K562 (cell line): ENCODE measurements around the gene RANBP3. TPM values are rescaled to one million over a fixed set of nuclear protein-coding genes. Genes with fewer than 3 reads are reported as not detected.

Experiments
- ATF7 ChIP-seq: fragments of 450-650 bp; IDR thresholded peaks from 2 replicates; pipeline ENCODE4 v1.7.1; 2014; ENCODE audit warnings: mild to moderate bottlenecking, moderate library complexity
- ETV5 ChIP-seq: sonication (generic); formaldehyde crosslinking; IDR thresholded peaks from 2 replicates; pipeline ENCODE4 v1.4.0; 2020; ENCODE audit warnings: low read depth, mild to moderate bottlenecking, missing genetic modification reagents
- FOXK1 ChIP-seq: sonication (generic); formaldehyde crosslinking; IDR thresholded peaks from 2 replicates; pipeline ENCODE4 v1.8.0; 2022; ENCODE audit warnings: missing genetic modification reagents, mild to moderate bottlenecking, borderline replicate concordance
- KDM2B ChIP-seq: fragments of 250-450 bp; sonication (Bioruptor Pico); IDR thresholded peaks from 2 replicates; pipeline ENCODE4 v1.8.0; 2021; ENCODE audit warnings: mild to moderate bottlenecking, moderate library complexity
- LARP7 ChIP-seq: fragments of 450-650 bp; IDR thresholded peaks from 2 replicates; pipeline ENCODE4 v1.6.1; 2016
- NCOA1 ChIP-seq: fragments of 450-650 bp; IDR thresholded peaks from 2 replicates; pipeline ENCODE4 v1.6.1; 2016; ENCODE audit warnings: low read depth
- NFE2 ChIP-seq: IDR thresholded peaks from 2 replicates; pipeline ENCODE4 v1.6.1; 2014; ENCODE audit warnings: antibody characterized with exemption, low read depth
- NR3C1 ChIP-seq: sonication (generic); formaldehyde crosslinking; IDR thresholded peaks from 2 replicates; pipeline ENCODE4 v1.8.1; 2022; ENCODE audit warnings: missing genetic modification reagents
- POLR2AphosphoS5 ChIP-seq: IDR thresholded peaks from 2 replicates; pipeline ENCODE4 v1.6.1; 2011; ENCODE audit warnings: mild to moderate bottlenecking, low read depth, low read length, moderate library complexity; ENCODE audit not compliant: control insufficient read depth, insufficient read depth
- POLR3G ChIP-seq: IDR thresholded peaks from 2 replicates; pipeline ENCODE4 v1.6.1; 2011; ENCODE audit not compliant: insufficient read length, insufficient replicate concordance; ENCODE audit errors: extremely low read depth
- RBFOX2 ChIP-seq: fragments of 200-400 bp; formaldehyde crosslinking; IDR thresholded peaks from 2 replicates; pipeline ENCODE4 v1.6.1; 2017; ENCODE audit warnings: low read depth, mild to moderate bottlenecking, low read length, moderate library complexity
- TCF15 ChIP-seq: fragments of 250-450 bp; sonication (Bioruptor Pico); IDR thresholded peaks from 2 replicates; pipeline ENCODE4 v1.8.0; 2022; ENCODE audit warnings: moderate library complexity, mild to moderate bottlenecking, inconsistent platforms
- ZBTB8A ChIP-seq: fragments of 450-650 bp; IDR thresholded peaks from 2 replicates; pipeline ENCODE4 v1.6.1; 2018; ENCODE audit warnings: mild to moderate bottlenecking, moderate library complexity; ENCODE audit not compliant: partially characterized antibody
- ZFP1 ChIP-seq: fragments of 450-650 bp; formaldehyde crosslinking; IDR thresholded peaks from 2 replicates; pipeline ENCODE4 v1.4.0; 2020; ENCODE audit warnings: mild to moderate bottlenecking, mixed read lengths
- ZNF324 ChIP-seq: fragments of 250-450 bp; sonication (Bioruptor Pico); IDR thresholded peaks from 2 replicates; pipeline ENCODE4 v1.4.0; 2020; ENCODE audit warnings: mild to moderate bottlenecking
- polyA plus RNA-seq, 8 experiments: library from polyadenylated mRNA; depleted of rRNA in 4 of 8; stranded (reverse) in 5 of 8; unstranded in 3 of 8; fragments of >200 nt; fragmentation: Nextera tagmentation in 2 of 8; fragmentation: Illumina TruSeq in 1 of 8; extraction: Ambion mirVana in 2 of 8; extraction: Trizol in 1 of 8; gene quantifications; 2 replicates each; pipeline versions ENCODE4 v1.2.1 to v1.2.3, GENCODE V29; 2011 to 2014; ENCODE audit warnings: inconsistent platforms in 1 of 8, missing spikeins in 1 of 8
- total RNA-seq, 7 experiments: library from RNA; depleted of rRNA in 6 of 7; stranded (reverse); fragments of >200 nt in 6 of 7; fragmentation: Illumina TruSeq in 2 of 7; extraction: Trizol in 2 of 7; gene quantifications; 2 replicates each; pipeline versions ENCODE4 v1.2.1 to v1.2.3, GENCODE V29; 2011 to 2021; ENCODE audit warnings: low replicate concordance in 1 of 7
- TF ChIP-seq, protein P1 (sequence below): fragments of 450-650 bp; IDR thresholded peaks from 2 replicates; pipeline ENCODE4 v1.6.1; 2016; ENCODE audit warnings: missing biosample characterization, missing genetic modification characterization
- TF ChIP-seq, protein P2 (sequence below): sonication (generic); formaldehyde crosslinking; IDR thresholded peaks from 2 replicates; pipeline ENCODE4 v1.4.0; 2020; ENCODE audit warnings: mild to moderate bottlenecking, missing genetic modification reagents
- TF ChIP-seq, protein P3 (sequence below): fragments of 250-450 bp; sonication (Bioruptor Pico); IDR thresholded peaks from 2 replicates; pipeline ENCODE4 v1.6.1; 2021; ENCODE audit warnings: mild to moderate bottlenecking
- TF ChIP-seq, protein P4 (sequence below): sonication (generic); formaldehyde crosslinking; IDR thresholded peaks from 2 replicates; pipeline ENCODE4 v1.9.0; 2022; ENCODE audit warnings: mild to moderate bottlenecking, missing genetic modification reagents

Gene RANBP3
- total and polyA plus RNA-seq, 9 of the 15 experiments (the other 6 are each of a cell fraction or from before 2014, with no cell fraction given): 0.90 to 95.1 (median 63.2) TPM

- TF ChIP-seq NR3C1 (CRISPR knock-in tag) (no peak), ZBTB8A (no peak), ATF7 (no peak), NFE2 (no peak), ZFP1 (CRISPR knock-in tag) (no peak), POLR3G (no peak), LARP7 (no peak), POLR2AphosphoS5 (peak; percentile 38), ETV5 (CRISPR knock-in tag) (no peak), RBFOX2 (peak; percentile 57), KDM2B (CRISPR knock-in tag) (no peak), TCF15 (CRISPR knock-in tag) (no peak), FOXK1 (no peak), NCOA1 (no peak), ZNF324 (CRISPR knock-in tag) (no peak)
- TF ChIP-seq, protein P1, sequence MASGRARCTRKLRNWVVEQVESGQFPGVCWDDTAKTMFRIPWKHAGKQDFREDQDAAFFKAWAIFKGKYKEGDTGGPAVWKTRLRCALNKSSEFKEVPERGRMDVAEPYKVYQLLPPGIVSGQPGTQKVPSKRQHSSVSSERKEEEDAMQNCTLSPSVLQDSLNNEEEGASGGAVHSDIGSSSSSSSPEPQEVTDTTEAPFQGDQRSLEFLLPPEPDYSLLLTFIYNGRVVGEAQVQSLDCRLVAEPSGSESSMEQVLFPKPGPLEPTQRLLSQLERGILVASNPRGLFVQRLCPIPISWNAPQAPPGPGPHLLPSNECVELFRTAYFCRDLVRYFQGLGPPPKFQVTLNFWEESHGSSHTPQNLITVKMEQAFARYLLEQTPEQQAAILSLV (tag): no peak
- TF ChIP-seq, protein P2, sequence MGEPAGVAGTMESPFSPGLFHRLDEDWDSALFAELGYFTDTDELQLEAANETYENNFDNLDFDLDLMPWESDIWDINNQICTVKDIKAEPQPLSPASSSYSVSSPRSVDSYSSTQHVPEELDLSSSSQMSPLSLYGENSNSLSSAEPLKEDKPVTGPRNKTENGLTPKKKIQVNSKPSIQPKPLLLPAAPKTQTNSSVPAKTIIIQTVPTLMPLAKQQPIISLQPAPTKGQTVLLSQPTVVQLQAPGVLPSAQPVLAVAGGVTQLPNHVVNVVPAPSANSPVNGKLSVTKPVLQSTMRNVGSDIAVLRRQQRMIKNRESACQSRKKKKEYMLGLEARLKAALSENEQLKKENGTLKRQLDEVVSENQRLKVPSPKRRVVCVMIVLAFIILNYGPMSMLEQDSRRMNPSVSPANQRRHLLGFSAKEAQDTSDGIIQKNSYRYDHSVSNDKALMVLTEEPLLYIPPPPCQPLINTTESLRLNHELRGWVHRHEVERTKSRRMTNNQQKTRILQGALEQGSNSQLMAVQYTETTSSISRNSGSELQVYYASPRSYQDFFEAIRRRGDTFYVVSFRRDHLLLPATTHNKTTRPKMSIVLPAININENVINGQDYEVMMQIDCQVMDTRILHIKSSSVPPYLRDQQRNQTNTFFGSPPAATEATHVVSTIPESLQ (CRISPR knock-in tag): no peak
- TF ChIP-seq, protein P3, sequence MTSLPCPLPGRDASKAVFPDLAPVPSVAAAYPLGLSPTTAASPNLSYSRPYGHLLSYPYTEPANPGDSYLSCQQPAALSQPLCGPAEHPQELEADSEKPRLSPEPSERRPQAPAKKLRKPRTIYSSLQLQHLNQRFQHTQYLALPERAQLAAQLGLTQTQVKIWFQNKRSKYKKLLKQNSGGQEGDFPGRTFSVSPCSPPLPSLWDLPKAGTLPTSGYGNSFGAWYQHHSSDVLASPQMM (CRISPR knock-in tag): no peak
- TF ChIP-seq, protein P4, sequence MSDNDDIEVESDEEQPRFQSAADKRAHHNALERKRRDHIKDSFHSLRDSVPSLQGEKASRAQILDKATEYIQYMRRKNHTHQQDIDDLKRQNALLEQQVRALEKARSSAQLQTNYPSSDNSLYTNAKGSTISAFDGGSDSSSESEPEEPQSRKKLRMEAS: peak; percentile 51; the same call in 1 of the 2 replicates
Observed at GRCh38 chr19:5893907-5894703, 83.8 kb downstream of the RANBP3 start (continued).
